HepG2 (cell line): ENCODE data around the gene ADGRG6. TPM values are rescaled to one million over a fixed set of nuclear protein-coding genes. Genes with fewer than 3 reads are reported as not detected.

ENCODE experiments used
- ARNT2 ChIP-seq: sonication (generic); formaldehyde crosslinking; IDR thresholded peaks from 2 replicates; pipeline ENCODE4 v1.8.0; 2022; ENCODE audit warnings: mild to moderate bottlenecking, low read depth, missing genetic modification reagents, moderate library complexity
- CCAR2 ChIP-seq: fragments of 200-400 bp; formaldehyde crosslinking; optimal IDR thresholded peaks from 2 replicates; pipeline ENCODE3; 2018; ENCODE audit warnings: low read depth, mild to moderate bottlenecking, low read length, moderate library complexity
- EEA1 ChIP-seq: sonication (generic); formaldehyde crosslinking; IDR thresholded peaks from 2 replicates; pipeline ENCODE4 v1.5.1; 2020; ENCODE audit warnings: mild to moderate bottlenecking, missing genetic modification reagents, borderline replicate concordance
- HNRNPK ChIP-seq: fragments of 200-400 bp; formaldehyde crosslinking; IDR thresholded peaks from 2 replicates; pipeline ENCODE4 v1.6.1; 2018; ENCODE audit warnings: low read length, low read depth, moderate library complexity, mild to moderate bottlenecking; ENCODE audit not compliant: poor library complexity, severe bottlenecking
- KMT2B ChIP-seq: IDR thresholded peaks from 2 replicates; pipeline ENCODE4 v1.6.1; 2016; ENCODE audit warnings: missing genetic modification reagents, missing compliant biosample characterization
- MIER3 ChIP-seq: IDR thresholded peaks from 2 replicates; pipeline ENCODE4 v1.6.1; 2016; ENCODE audit warnings: missing compliant biosample characterization, borderline replicate concordance
- MTF2 ChIP-seq: sonication (generic); formaldehyde crosslinking; IDR thresholded peaks from 2 replicates; pipeline ENCODE4 v1.5.0; 2020; ENCODE audit warnings: missing genetic modification reagents, borderline replicate concordance
- NFE2 ChIP-seq: sonication (generic); formaldehyde crosslinking; IDR thresholded peaks from 2 replicates; pipeline ENCODE4 v1.4.0; 2020; ENCODE audit warnings: missing genetic modification reagents
- NR3C1 ChIP-seq: sonication (generic); formaldehyde crosslinking; IDR thresholded peaks from 2 replicates; pipeline ENCODE4 v1.4.0; 2020; ENCODE audit warnings: missing genetic modification reagents
- POLR2G ChIP-seq: fragments of 200-400 bp; formaldehyde crosslinking; IDR thresholded peaks from 2 replicates; pipeline ENCODE4 v1.6.1; 2018; ENCODE audit warnings: mild to moderate bottlenecking, low read depth, low read length, moderate library complexity
- SPEN ChIP-seq: sonication (generic); formaldehyde crosslinking; IDR thresholded peaks from 2 replicates; pipeline ENCODE4 v1.5.1; 2020; ENCODE audit warnings: low read depth, mild to moderate bottlenecking, missing genetic modification reagents
- ZBTB10 ChIP-seq: sonication (generic); formaldehyde crosslinking; IDR thresholded peaks from 2 replicates; pipeline ENCODE4 v1.4.0; 2020; ENCODE audit warnings: missing genetic modification reagents, borderline replicate concordance
- ZZZ3 ChIP-seq: sonication (generic); formaldehyde crosslinking; IDR thresholded peaks from 2 replicates; pipeline ENCODE4 v1.4.0; 2020; ENCODE audit warnings: missing genetic modification reagents, mild to moderate bottlenecking, borderline replicate concordance
- polyA plus RNA-seq, 8 experiments: library from polyadenylated mRNA; depleted of rRNA in 3 of 8; stranded (reverse) in 7 of 8; unstranded in 1 of 8; fragments of >200 nt; fragmentation: Illumina TruSeq in 4 of 8; extraction: Trizol in 4 of 8; gene quantifications; 2 replicates each; pipeline versions ENCODE4 v1.2.1 to v1.2.3, GENCODE V29; 2011 to 2016; ENCODE audit warnings: low read depth in 4 of 8, missing spikeins in 1 of 8, mixed read lengths in 1 of 8; ENCODE audit not compliant: insufficient read depth in 1 of 8
- total RNA-seq, 5 experiments: library from RNA; depleted of rRNA; stranded (reverse); fragments of >200 nt; fragmentation: Illumina TruSeq; extraction: Trizol; gene quantifications; 2 replicates each; pipeline ENCODE4 v1.2.3, GENCODE V29; 2016; ENCODE audit warnings: low read depth in 1 of 5
- TF ChIP-seq, protein P1 (sequence below): sonication (generic); formaldehyde crosslinking; IDR thresholded peaks from 2 replicates; pipeline ENCODE4 v1.8.0; 2022; ENCODE audit warnings: mild to moderate bottlenecking, missing genetic modification reagents; ENCODE audit not compliant: insufficient replicate concordance
- TF ChIP-seq, protein P2 (sequence below): sonication (generic); formaldehyde crosslinking; IDR thresholded peaks from 2 replicates; pipeline ENCODE4 v1.4.0; 2020; ENCODE audit warnings: low read depth, mild to moderate bottlenecking, missing genetic modification reagents
- TF ChIP-seq, protein P3 (sequence below): sonication (generic); formaldehyde crosslinking; IDR thresholded peaks from 2 replicates; pipeline ENCODE4 v1.5.1; 2020; ENCODE audit warnings: missing genetic modification reagents, mild to moderate bottlenecking, borderline replicate concordance

ADGRG6 gene
- total and polyA plus RNA-seq, 2 of the 13 experiments (the other 11 are each of a cell fraction or from before 2014, with no cell fraction given): 129 to 249 TPM

DNA sequence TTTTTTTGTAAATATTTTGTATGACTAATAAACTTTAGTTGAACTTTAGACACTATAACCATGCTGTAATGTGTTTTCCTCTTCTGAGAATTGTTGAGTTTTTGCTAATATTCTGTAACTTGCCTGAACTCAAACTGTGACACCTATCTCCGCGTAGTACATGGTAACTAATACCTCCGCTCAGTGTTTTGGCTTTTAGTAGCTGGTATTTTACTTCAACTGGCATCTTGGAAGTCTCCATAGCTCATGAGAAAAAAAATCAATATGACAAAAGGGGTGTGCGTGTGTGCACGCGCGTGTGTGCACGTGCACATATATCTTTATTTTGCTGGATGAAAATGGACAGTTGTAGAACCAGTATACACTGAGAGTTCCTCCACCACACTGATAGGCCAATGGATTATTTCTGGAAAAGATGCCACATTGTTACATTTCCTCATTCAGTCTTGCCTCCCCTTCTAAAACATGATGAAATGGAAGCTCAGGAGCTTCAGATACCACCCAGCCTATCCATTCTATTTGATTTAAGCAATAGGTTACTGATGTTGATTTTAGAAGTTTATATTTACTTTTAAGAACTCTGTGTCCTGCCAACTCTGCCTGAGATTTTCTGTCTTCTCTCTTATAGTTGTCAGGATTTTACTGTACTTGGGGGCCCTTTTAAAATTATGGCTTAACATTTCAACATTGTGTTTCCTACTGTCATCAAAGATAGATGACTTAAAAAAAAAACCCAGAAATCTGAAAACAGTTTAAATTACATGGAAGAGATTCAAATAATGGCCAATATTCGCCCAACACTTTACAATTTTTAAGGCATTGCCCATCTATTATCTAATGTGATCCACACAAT, 16.3 kb upstream of the ADGRG6 start (continued):
- TF ChIP-seq, protein P1, sequence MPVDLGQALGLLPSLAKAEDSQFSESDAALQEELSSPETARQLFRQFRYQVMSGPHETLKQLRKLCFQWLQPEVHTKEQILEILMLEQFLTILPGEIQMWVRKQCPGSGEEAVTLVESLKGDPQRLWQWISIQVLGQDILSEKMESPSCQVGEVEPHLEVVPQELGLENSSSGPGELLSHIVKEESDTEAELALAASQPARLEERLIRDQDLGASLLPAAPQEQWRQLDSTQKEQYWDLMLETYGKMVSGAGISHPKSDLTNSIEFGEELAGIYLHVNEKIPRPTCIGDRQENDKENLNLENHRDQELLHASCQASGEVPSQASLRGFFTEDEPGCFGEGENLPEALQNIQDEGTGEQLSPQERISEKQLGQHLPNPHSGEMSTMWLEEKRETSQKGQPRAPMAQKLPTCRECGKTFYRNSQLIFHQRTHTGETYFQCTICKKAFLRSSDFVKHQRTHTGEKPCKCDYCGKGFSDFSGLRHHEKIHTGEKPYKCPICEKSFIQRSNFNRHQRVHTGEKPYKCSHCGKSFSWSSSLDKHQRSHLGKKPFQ (CRISPR knock-in tag): peak; percentile 61
- TF ChIP-seq, protein P2, sequence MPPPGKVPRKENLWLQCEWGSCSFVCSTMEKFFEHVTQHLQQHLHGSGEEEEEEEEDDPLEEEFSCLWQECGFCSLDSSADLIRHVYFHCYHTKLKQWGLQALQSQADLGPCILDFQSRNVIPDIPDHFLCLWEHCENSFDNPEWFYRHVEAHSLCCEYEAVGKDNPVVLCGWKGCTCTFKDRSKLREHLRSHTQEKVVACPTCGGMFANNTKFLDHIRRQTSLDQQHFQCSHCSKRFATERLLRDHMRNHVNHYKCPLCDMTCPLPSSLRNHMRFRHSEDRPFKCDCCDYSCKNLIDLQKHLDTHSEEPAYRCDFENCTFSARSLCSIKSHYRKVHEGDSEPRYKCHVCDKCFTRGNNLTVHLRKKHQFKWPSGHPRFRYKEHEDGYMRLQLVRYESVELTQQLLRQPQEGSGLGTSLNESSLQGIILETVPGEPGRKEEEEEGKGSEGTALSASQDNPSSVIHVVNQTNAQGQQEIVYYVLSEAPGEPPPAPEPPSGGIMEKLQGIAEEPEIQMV: no peak
- no peak for TF ChIP-seq NR3C1 (CRISPR knock-in tag)
- no peak for TF ChIP-seq NFE2 (CRISPR knock-in tag)
- TF ChIP-seq HNRNPK: no peak
- no peak for TF ChIP-seq EEA1 (CRISPR knock-in tag)
- TF ChIP-seq ZZZ3 (CRISPR knock-in tag): no peak
- 0 out of 2 replicates have a peak, but pooled peaks have one; percentile 74 for TF ChIP-seq MTF2 (CRISPR knock-in tag)
- peak; percentile 45; the same call in 1 of the 2 replicates for TF ChIP-seq MIER3 (CRISPR knock-in tag)
- TF ChIP-seq SPEN (CRISPR knock-in tag): no peak
- TF ChIP-seq POLR2G: no peak
- no peak for TF ChIP-seq ZBTB10 (CRISPR knock-in tag)
- TF ChIP-seq ARNT2 (CRISPR knock-in tag): no peak; the same call in 1 of the 2 replicates
- TF ChIP-seq, protein P3, sequence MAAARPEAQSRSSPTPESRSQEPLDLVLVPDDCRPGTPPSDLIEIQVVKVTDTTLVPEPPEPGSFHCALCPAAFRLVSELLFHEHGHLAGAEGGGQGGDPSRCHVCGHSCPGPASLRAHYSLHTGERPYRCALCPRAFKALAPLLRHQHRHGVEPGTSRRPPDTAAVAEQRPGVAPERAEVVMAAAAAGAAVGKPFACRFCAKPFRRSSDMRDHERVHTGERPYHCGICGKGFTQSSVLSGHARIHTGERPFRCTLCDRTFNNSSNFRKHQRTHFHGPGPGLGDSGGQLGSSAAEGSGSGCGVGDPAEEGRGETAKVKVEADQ: no peak
- TF ChIP-seq KMT2B (CRISPR knock-in tag): peak; percentile 59; the same call in 1 of the 2 replicates
- TF ChIP-seq CCAR2: no peak
